Smooth muscle cell (in vitro differentiated cells): Measurements from ENCODE around the gene HBQ1. TPM values are rescaled to one million over a fixed set of nuclear protein-coding genes. Genes with fewer than 3 reads are reported as not detected.
"Not testable (repeated sequence)": the region's sequence is repeated elsewhere in the genome, so short reads cannot be mapped to it uniquely, and the experiment has no call there.

ENCODE experiments used
- DNase-seq: peaks from one replicate; lab custom pipeline; 2025; ENCODE audit not compliant: unreplicated experiment; lab: John Stamatoyannopoulos, UW
- H2AFZ ChIP-seq: fragments of 200-600 bp; sonication (generic); 2 replicates; pipeline ENCODE4 v1.6.0; 2016; ENCODE audit warnings: antibody characterized with exemption, low read depth, mild to moderate bottlenecking
- H3F3A ChIP-seq: fragments of 200-600 bp; sonication (generic); 2 replicates; pipeline ENCODE4 v1.6.0; 2017; ENCODE audit warnings: antibody characterized with exemption, low read depth
- H3K27ac ChIP-seq: fragments of 200-600 bp; sonication (generic); 2 replicates; pipeline ENCODE4 v1.5.1; 2016; ENCODE audit warnings: low read depth, mild to moderate bottlenecking
- H3K27me3 ChIP-seq: fragments of 200-600 bp; sonication (generic); 2 replicates; pipeline ENCODE4 v1.6.1; 2016; ENCODE audit warnings: low read depth, mild to moderate bottlenecking
- H3K36me3 ChIP-seq: fragments of 200-600 bp; sonication (generic); 2 replicates; pipeline ENCODE4 v1.5.1; 2016; ENCODE audit warnings: low read depth
- H3K4me1 ChIP-seq: fragments of 200-600 bp; sonication (generic); 2 replicates; pipeline ENCODE4 v1.5.1; 2016; ENCODE audit warnings: low read depth
- H3K4me2 ChIP-seq: fragments of 200-600 bp; sonication (generic); 2 replicates; pipeline ENCODE4 v1.6.0; 2016; ENCODE audit warnings: mild to moderate bottlenecking
- H3K4me3 ChIP-seq: fragments of 200-600 bp; sonication (generic); 2 replicates; pipeline ENCODE4 v1.5.1; 2016; ENCODE audit warnings: mild to moderate bottlenecking
- H3K79me2 ChIP-seq: fragments of 200-600 bp; sonication (generic); 2 replicates; pipeline ENCODE4 v1.6.0; 2016; ENCODE audit warnings: low read depth, mild to moderate bottlenecking
- H3K9ac ChIP-seq: fragments of 200-600 bp; sonication (generic); 2 replicates; pipeline ENCODE4 v1.6.0; 2016; ENCODE audit warnings: low read depth
- H3K9me3 ChIP-seq: fragments of 200-600 bp; sonication (generic); replicated peaks from 2 replicates; pipeline ENCODE4 v1.5.1; 2016; ENCODE audit warnings: low read depth
- H4K20me1 ChIP-seq: fragments of 200-600 bp; sonication (generic); 2 replicates; pipeline ENCODE4 v1.6.0; 2016; ENCODE audit warnings: low read depth
- WGBS: methylation state at CpG from one replicate; pipeline ENCODE4 v1.1.7; 2016; ENCODE audit warnings: low lambda C conversion rate; 5-methylcytosine and 5-hydroxymethylcytosine counted together
- polyA plus RNA-seq: library from polyadenylated mRNA; unstranded; fragments of >200 nt; fragmentation: Nextera tagmentation; extraction: Ambion mirVana; gene quantifications from 2 replicates; pipeline ENCODE4 v1.2.1, GENCODE V29; 2016
- total RNA-seq: library from RNA; depleted of rRNA; stranded (reverse); fragments of >200 nt; gene quantifications from 2 replicates; pipeline ENCODE4 v1.2.3, GENCODE V29; 2014
- TF ChIP-seq, protein P1 (sequence below): fragments of 200-600 bp; sonication (generic); IDR thresholded peaks from 2 replicates; pipeline ENCODE4 v1.5.1; 2017; ENCODE audit warnings: borderline replicate concordance, mild to moderate bottlenecking, antibody characterized with exemption; ENCODE audit not compliant: insufficient read depth, poor library complexity, severe bottlenecking

Gene HBQ1
- total and polyA plus RNA-seq, 2 experiments from 2014 or later = not detected

DNA sequence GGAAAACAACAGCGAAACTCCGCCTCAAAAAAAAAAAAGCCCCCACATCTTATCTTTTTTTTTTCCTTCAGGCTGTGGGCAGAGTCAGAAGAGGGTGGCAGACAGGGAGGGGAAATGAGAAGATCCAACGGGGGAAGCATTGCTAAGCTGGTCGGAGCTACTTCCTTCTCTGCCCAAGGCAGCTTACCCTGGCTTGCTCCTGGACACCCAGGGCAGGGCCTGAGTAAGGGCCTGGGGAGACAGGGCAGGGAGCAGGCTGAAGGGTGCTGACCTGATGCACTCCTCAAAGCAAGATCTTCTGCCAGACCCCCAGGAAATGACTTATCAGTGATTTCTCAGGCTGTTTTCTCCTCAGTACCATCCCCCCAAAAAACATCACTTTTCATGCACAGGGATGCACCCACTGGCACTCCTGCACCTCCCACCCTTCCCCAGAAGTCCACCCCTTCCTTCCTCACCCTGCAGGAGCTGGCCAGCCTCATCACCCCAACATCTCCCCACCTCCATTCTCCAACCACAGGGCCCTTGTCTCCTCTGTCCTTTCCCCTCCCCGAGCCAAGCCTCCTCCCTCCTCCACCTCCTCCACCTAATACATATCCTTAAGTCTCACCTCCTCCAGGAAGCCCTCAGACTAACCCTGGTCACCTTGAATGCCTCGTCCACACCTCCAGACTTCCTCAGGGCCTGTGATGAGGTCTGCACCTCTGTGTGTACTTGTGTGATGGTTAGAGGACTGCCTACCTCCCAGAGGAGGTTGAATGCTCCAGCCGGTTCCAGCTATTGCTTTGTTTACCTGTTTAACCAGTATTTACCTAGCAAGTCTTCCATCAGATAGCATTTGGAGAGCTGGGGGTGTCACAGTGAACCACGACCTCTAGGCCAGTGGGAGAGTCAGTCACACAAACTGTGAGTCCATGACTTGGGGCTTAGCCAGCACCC, 5.0 kb upstream of the HBQ1 start:
- no peak overlapping the region for H3K4me2 ChIP-seq
- TF ChIP-seq, protein P1, sequence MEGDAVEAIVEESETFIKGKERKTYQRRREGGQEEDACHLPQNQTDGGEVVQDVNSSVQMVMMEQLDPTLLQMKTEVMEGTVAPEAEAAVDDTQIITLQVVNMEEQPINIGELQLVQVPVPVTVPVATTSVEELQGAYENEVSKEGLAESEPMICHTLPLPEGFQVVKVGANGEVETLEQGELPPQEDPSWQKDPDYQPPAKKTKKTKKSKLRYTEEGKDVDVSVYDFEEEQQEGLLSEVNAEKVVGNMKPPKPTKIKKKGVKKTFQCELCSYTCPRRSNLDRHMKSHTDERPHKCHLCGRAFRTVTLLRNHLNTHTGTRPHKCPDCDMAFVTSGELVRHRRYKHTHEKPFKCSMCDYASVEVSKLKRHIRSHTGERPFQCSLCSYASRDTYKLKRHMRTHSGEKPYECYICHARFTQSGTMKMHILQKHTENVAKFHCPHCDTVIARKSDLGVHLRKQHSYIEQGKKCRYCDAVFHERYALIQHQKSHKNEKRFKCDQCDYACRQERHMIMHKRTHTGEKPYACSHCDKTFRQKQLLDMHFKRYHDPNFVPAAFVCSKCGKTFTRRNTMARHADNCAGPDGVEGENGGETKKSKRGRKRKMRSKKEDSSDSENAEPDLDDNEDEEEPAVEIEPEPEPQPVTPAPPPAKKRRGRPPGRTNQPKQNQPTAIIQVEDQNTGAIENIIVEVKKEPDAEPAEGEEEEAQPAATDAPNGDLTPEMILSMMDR = no peak
- no peak overlapping the region for H3K9ac ChIP-seq
- no peak overlapping the region for H3K4me3 ChIP-seq
- no peaks in the 10 kb centered on the region for H3F3A ChIP-seq
- no peaks in the 10 kb centered on the region for H4K20me1 ChIP-seq
- no peak overlapping the region for H2AFZ ChIP-seq
- H3K79me2 ChIP-seq = no peaks in the 10 kb centered on the region
- no peaks in the 10 kb centered on the region for H3K4me1 ChIP-seq
- H3K9me3 ChIP-seq = no peaks in the 10 kb centered on the region
- no peak overlapping the region for H3K27ac ChIP-seq
- no peaks in the 10 kb centered on the region for H3K36me3 ChIP-seq
- peaks cover 72% of the 10 kb centered on the region for H3K27me3 ChIP-seq
- DNase-seq = no peak
- WGBS = 68% methylated on average over 6 of the region's 8 CpGs

DNA sequence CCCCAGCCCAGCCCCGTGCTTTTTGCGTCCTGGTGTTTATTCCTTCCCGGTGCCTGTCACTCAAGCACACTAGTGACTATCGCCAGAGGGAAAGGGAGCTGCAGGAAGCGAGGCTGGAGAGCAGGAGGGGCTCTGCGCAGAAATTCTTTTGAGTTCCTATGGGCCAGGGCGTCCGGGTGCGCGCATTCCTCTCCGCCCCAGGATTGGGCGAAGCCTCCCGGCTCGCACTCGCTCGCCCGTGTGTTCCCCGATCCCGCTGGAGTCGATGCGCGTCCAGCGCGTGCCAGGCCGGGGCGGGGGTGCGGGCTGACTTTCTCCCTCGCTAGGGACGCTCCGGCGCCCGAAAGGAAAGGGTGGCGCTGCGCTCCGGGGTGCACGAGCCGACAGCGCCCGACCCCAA, 4.3 kb upstream of the HBQ1 start:
- peaks cover 70% of the 10 kb centered on the region for H3K27me3 ChIP-seq
- not testable (repeated sequence) for H3K27ac ChIP-seq, H3K36me3 ChIP-seq, DNase-seq, H3K9me3 ChIP-seq, H2AFZ ChIP-seq, H3K79me2 ChIP-seq, H3K4me3 ChIP-seq, H3K4me2 ChIP-seq, H3K4me1 ChIP-seq, H3F3A ChIP-seq, H4K20me1 ChIP-seq, H3K9ac ChIP-seq
- 4% methylated on average over 27 of the region's 39 CpGs for WGBS

GRCh38 chr16:176477-177382, 3.5 kb upstream of the HBQ1 start, which contains the start of gene HBA1:
Gene HBA1, plus strand, starts transcription at chr16:176680. Its CDS starts 37 bp downstream, at chr16:176717.
- not testable (repeated sequence) for H3K4me3 ChIP-seq, H3K4me2 ChIP-seq, H3K9me3 ChIP-seq, H3K9ac ChIP-seq, H3F3A ChIP-seq, H3K36me3 ChIP-seq, H3K79me2 ChIP-seq, H3K27ac ChIP-seq, H4K20me1 ChIP-seq, DNase-seq, H3K4me1 ChIP-seq, H2AFZ ChIP-seq
- H3K27me3 ChIP-seq = peaks cover 65% of the 10 kb centered on the region
- 9% methylated on average over 39 of the region's 88 CpGs for WGBS

DNA sequence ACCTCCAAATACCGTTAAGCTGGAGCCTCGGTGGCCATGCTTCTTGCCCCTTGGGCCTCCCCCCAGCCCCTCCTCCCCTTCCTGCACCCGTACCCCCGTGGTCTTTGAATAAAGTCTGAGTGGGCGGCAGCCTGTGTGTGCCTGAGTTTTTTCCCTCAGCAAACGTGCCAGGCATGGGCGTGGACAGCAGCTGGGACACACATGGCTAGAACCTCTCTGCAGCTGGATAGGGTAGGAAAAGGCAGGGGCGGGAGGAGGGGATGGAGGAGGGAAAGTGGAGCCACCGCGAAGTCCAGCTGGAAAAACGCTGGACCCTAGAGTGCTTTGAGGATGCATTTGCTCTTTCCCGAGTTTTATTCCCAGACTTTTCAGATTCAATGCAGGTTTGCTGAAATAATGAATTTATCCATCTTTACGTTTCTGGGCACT, 2.9 kb upstream of the HBQ1 start:
- Histone ChIP-seq H3K9ac (no peak overlapping the region), H3K27me3 (peaks cover 61% of the 10 kb centered on the region), H4K20me1 (peaks cover 10% of the 10 kb centered on the region), H3K27ac (no peak overlapping the region), H3K4me3 (no peak overlapping the region), H3K4me2 (no peak overlapping the region), H3F3A (no peaks in the 10 kb centered on the region), H3K36me3 (no peaks in the 10 kb centered on the region), H2AFZ (no peak overlapping the region), H3K79me2 (no peaks in the 10 kb centered on the region), H3K4me1 (peaks cover 9% of the 10 kb centered on the region), H3K9me3 (no peaks in the 10 kb centered on the region)
- WGBS = 26% methylated on average over 12 of the region's 13 CpGs
- DNase-seq = no peak
- TF ChIP-seq, protein P1 = no peak
